Measurements from ENCODE around the gene PIK3C2B.

Gene PIK3C2B

GRCh38 chr1:204459706-204460105 is 34.9 kb downstream of the PIK3C2B start:
- no peak for DNase-seq (ENCODE audit: low read depth)

- no peak for DNase-seq (ENCODE audit: low read depth)
These were observed 36.9 kb downstream of the PIK3C2B start for GRCh38 chr1:204457666-204458065.

GRCh38 chr1:204456826-204457442 is 37.7 kb downstream of the PIK3C2B start:
- DNase-seq (ENCODE audit: low read depth) = no peak

- no peak for DNase-seq (ENCODE audit: low read depth)
These were observed 38.8 kb downstream of the PIK3C2B start for GRCh38 chr1:204455831-204456145.

- no peak for DNase-seq (ENCODE audit: low read depth)
These were observed 39.4 kb downstream of the PIK3C2B start for GRCh38 chr1:204455063-204455830.

GRCh38 chr1:204454476-204454875 is 40.1 kb downstream of the PIK3C2B start:
- no peak for DNase-seq (ENCODE audit: low read depth)

- DNase-seq (ENCODE audit: low read depth) = no peak
These were observed 41.3 kb downstream of the PIK3C2B start for GRCh38 chr1:204453141-204453772.

- no peak for DNase-seq (ENCODE audit: low read depth)
These were observed 43.1 kb downstream of the PIK3C2B start for GRCh38 chr1:204451352-204452124.

- no peak for DNase-seq (ENCODE audit: low read depth)
These were observed 43.9 kb downstream of the PIK3C2B start for GRCh38 chr1:204450461-204451257.

GRCh38 chr1:204449678-204450280 is 44.8 kb downstream of the PIK3C2B start:
- DNase-seq (ENCODE audit: low read depth) = no peak

- DNase-seq (ENCODE audit: low read depth) = no peak
These were observed 45.5 kb downstream of the PIK3C2B start for GRCh38 chr1:204448991-204449677.

- no peak for DNase-seq (ENCODE audit: low read depth)
These were observed 46.2 kb downstream of the PIK3C2B start for GRCh38 chr1:204448344-204448964.

GRCh38 chr1:204447736-204448135 is 46.9 kb downstream of the PIK3C2B start:
- DNase-seq (ENCODE audit: low read depth) = no peak

- DNase-seq (ENCODE audit: low read depth) = no peak
These were observed 47.4 kb downstream of the PIK3C2B start for GRCh38 chr1:204447190-204447589.

- DNase-seq (ENCODE audit: low read depth) = peak; percentile 8
These were observed 48.0 kb downstream of the PIK3C2B start for GRCh38 chr1:204446413-204447111.

- DNase-seq (ENCODE audit: low read depth) = no peak
These were observed 48.7 kb downstream of the PIK3C2B start for GRCh38 chr1:204445860-204446412.

Measured in non-pigmented ciliary epithelial cell (primary cell).